H1 (cell line): ENCODE measurements around the gene NUP188. TPM values are rescaled to one million over a fixed set of nuclear protein-coding genes. Genes with fewer than 3 reads are reported as not detected.

Source experiments
- CTCF ChIA-PET: fragments of 300-600 bp; sonication (Branson Sonifier 250); formaldehyde crosslinking; loops from one replicate; lab custom pipeline; 2021; ENCODE audit not compliant: partially characterized antibody; lab: Charles Lee
- POLR2A ChIA-PET: fragments of 300-600 bp; sonication (Branson Sonifier 250); formaldehyde crosslinking; loops from one replicate; lab custom pipeline; 2021; ENCODE audit warnings: inconsistent platforms; ENCODE audit not compliant: partially characterized antibody; lab: Charles Lee
- DNase-seq, 2 experiments: peaks; one replicate each; pipeline versions ENCODE4 v3.0.0 to v3.0.0-alpha.2; 2010 to 2022; ENCODE audit warnings: low spot score in 2 of 2, low read depth in 1 of 2, mixed read lengths in 1 of 2
- FAIRE-seq: peaks from 2 replicates; lab custom pipeline; 2011; peaks lifted over from hg19 to GRCh38; lab: Jason Lieb, UNC
- H2AFZ ChIP-seq: 2 replicates; pipeline ENCODE4 v1.8.1; 2012; ENCODE audit warnings: low read length, inconsistent platforms
- H2AK5ac ChIP-seq: 2 replicates; pipeline ENCODE4 v1.6.1; 2013; ENCODE audit warnings: low read depth, low read length
- H2BK120ac ChIP-seq: replicated peaks from 2 replicates; pipeline ENCODE3; 2013; ENCODE audit warnings: low read depth, low read length, inconsistent platforms
- H2BK12ac ChIP-seq: 2 replicates; pipeline ENCODE4 v1.6.1; 2013; ENCODE audit warnings: low read depth, low read length
- H2BK15ac ChIP-seq: 2 replicates; pipeline ENCODE4 v1.6.1; 2013; ENCODE audit warnings: low read length
- H2BK20ac ChIP-seq: 2 replicates; pipeline ENCODE4 v1.6.1; 2013; ENCODE audit warnings: low read length
- H2BK5ac ChIP-seq: 2 replicates; pipeline ENCODE4 v1.6.1; 2013; ENCODE audit warnings: low read depth, low read length
- H3K14ac ChIP-seq: 2 replicates; pipeline ENCODE4 v1.6.1; 2013; ENCODE audit warnings: inconsistent platforms; ENCODE audit not compliant: insufficient read length
- H3K18ac ChIP-seq: 2 replicates; pipeline ENCODE4 v1.6.1; 2013; ENCODE audit warnings: low read length; ENCODE audit errors: extremely low read depth
- H3K23ac ChIP-seq: 2 replicates; pipeline ENCODE4 v1.6.1; 2013; ENCODE audit warnings: inconsistent platforms; ENCODE audit not compliant: insufficient read length
- H3K23me2 ChIP-seq: 2 replicates; pipeline ENCODE4 v1.6.1; 2013; ENCODE audit warnings: low read depth, low read length
- H3K27ac ChIP-seq: 2 replicates; pipeline ENCODE4 v1.6.1; 2011; ENCODE audit warnings: low read depth, low read length, inconsistent platforms
- H3K27me3 ChIP-seq, 4 experiments: replicated peaks in 1 of 4; 1 replicate in 1 of 4; 2 replicates in 3 of 4; pipeline versions ENCODE4 v1.6.1 to v1.8.1; 2011 to 2013; ENCODE audit warnings: low read length in 3 of 4, mild to moderate bottlenecking in 3 of 4, inconsistent platforms in 2 of 4, mixed read lengths in 2 of 4, moderate library complexity in 1 of 4; ENCODE audit not compliant: control insufficient read depth in 3 of 4, insufficient read depth in 3 of 4; ENCODE audit errors: extremely low read depth in 1 of 4
- H3K36me3 ChIP-seq, 4 experiments: 2 replicates each; pipeline versions ENCODE4 v1.6.1 to v1.8.1; 2011 to 2013; ENCODE audit warnings: mild to moderate bottlenecking in 4 of 4, low read length in 3 of 4, moderate library complexity in 2 of 4, control low read depth in 1 of 4, inconsistent platforms in 1 of 4; ENCODE audit not compliant: insufficient read depth in 4 of 4, control insufficient read depth in 2 of 4
- H3K4ac ChIP-seq: replicated peaks from 2 replicates; pipeline ENCODE3; 2013; ENCODE audit warnings: low read length, low read depth, mixed read lengths, inconsistent platforms; ENCODE audit not compliant: insufficient read length
- H3K4me1 ChIP-seq, 4 experiments: replicated peaks in 1 of 4; 1 replicate in 1 of 4; 2 replicates in 3 of 4; pipeline versions ENCODE4 v1.6.1 to v1.8.1; 2011 to 2013; ENCODE audit warnings: low read length in 3 of 4, inconsistent platforms in 2 of 4, mixed read lengths in 1 of 4; ENCODE audit not compliant: insufficient read depth in 4 of 4, control insufficient read depth in 3 of 4
- H3K4me2 ChIP-seq, 2 experiments: 2 replicates each; pipeline versions ENCODE4 v1.6.1 to v1.8.1; 2011 to 2013; ENCODE audit warnings: low read depth in 2 of 2, low read length in 2 of 2, control low read depth in 1 of 2, inconsistent platforms in 1 of 2, mild to moderate bottlenecking in 1 of 2; ENCODE audit not compliant: insufficient read depth in 1 of 2
- H3K4me3 ChIP-seq, 4 experiments: fragments of 200-600, 300-600 bp in 1 of 4; sonication (generic), shearing (Covaris generic), sonication (Bioruptor Twin) in 1 of 4; 2 replicates each; pipeline versions ENCODE4 v1.5.1 to v1.8.1; 2011 to 2016; ENCODE audit warnings: low read length in 4 of 4, low read depth in 3 of 4, control low read depth in 2 of 4, inconsistent platforms in 2 of 4, mild to moderate bottlenecking in 2 of 4, mixed read lengths in 1 of 4, moderate library complexity in 1 of 4; ENCODE audit not compliant: insufficient read depth in 2 of 4; ENCODE audit errors: extremely low read depth in 1 of 4
- H3K56ac ChIP-seq: replicated peaks from 2 replicates; pipeline ENCODE3; 2013; ENCODE audit warnings: low read depth, mild to moderate bottlenecking, mixed read lengths, low read length, inconsistent platforms; ENCODE audit not compliant: insufficient read length
- H3K79me1 ChIP-seq: 2 replicates; pipeline ENCODE4 v1.6.1; 2013; ENCODE audit warnings: low read depth, low read length, control low read depth
- H3K79me2 ChIP-seq, 2 experiments: 2 replicates each; pipeline versions ENCODE4 v1.6.1 to v1.8.1; 2012 to 2013; ENCODE audit warnings: low read length in 2 of 2, mild to moderate bottlenecking in 2 of 2, inconsistent platforms in 1 of 2; ENCODE audit not compliant: insufficient read depth in 2 of 2, control insufficient read depth in 1 of 2
- H3K9ac ChIP-seq, 4 experiments: replicated peaks in 1 of 4; 1 replicate in 1 of 4; 2 replicates in 3 of 4; pipeline versions ENCODE4 v1.6.1 to v1.8.1; 2011 to 2013; ENCODE audit warnings: low read depth in 3 of 4, low read length in 3 of 4, control low read depth in 2 of 4, mild to moderate bottlenecking in 2 of 4, moderate library complexity in 2 of 4, inconsistent platforms in 1 of 4; ENCODE audit errors: extremely low read depth in 1 of 4
- H3K9me3 ChIP-seq, 2 experiments: 2 replicates each; pipeline versions ENCODE4 v1.6.1 to v1.8.1; 2012 to 2013; ENCODE audit warnings: mild to moderate bottlenecking in 2 of 2, moderate library complexity in 2 of 2, control low read depth in 1 of 2, inconsistent platforms in 1 of 2, low read depth in 1 of 2, low read length in 1 of 2, mixed read lengths in 1 of 2; ENCODE audit not compliant: insufficient read depth in 2 of 2
- H4K20me1 ChIP-seq, 2 experiments: replicated peaks in 1 of 2; 2 replicates each; pipeline versions ENCODE3 to v1.8.1; 2011 to 2013; ENCODE audit warnings: inconsistent platforms in 2 of 2, low read length in 2 of 2, mild to moderate bottlenecking in 1 of 2; ENCODE audit not compliant: insufficient read depth in 2 of 2, control insufficient read depth in 1 of 2
- H4K5ac ChIP-seq: 2 replicates; pipeline ENCODE4 v1.6.1; 2013; ENCODE audit warnings: low read length, low read depth, mixed read lengths, inconsistent platforms; ENCODE audit not compliant: insufficient read length
- H4K8ac ChIP-seq: 2 replicates; pipeline ENCODE4 v1.8.0; 2013; ENCODE audit warnings: mild to moderate bottlenecking, moderate library complexity, low read length, inconsistent platforms; ENCODE audit not compliant: insufficient read depth; ENCODE audit errors: extremely low read depth
- H4K91ac ChIP-seq: replicated peaks from 2 replicates; pipeline ENCODE3; 2013; ENCODE audit warnings: low read length, mixed read lengths, inconsistent platforms; ENCODE audit not compliant: insufficient read length
- BACH1 ChIP-seq: IDR thresholded peaks from 2 replicates; pipeline ENCODE4 v1.6.1; 2012; ENCODE audit warnings: low read length, improper control_type of control experiment
- BRCA1 ChIP-seq: IDR thresholded peaks from 2 replicates; pipeline ENCODE4 v1.6.1; 2012; ENCODE audit warnings: low read depth, low read length, improper control_type of control experiment
- GTF2F1 ChIP-seq: IDR thresholded peaks from 2 replicates; pipeline ENCODE4 v1.6.1; 2012; ENCODE audit warnings: low read depth, low read length, improper control_type of control experiment, borderline replicate concordance
- HDAC6 ChIP-seq: IDR thresholded peaks from one replicate; pipeline ENCODE4 v1.7.1; 2012; ENCODE audit warnings: low read depth, mild to moderate bottlenecking, inconsistent platforms, low read length, moderate library complexity
- NANOG ChIP-seq: IDR thresholded peaks from 2 replicates; pipeline ENCODE4 v1.6.1; 2011; ENCODE audit warnings: low read length, low read depth, mild to moderate bottlenecking, inconsistent platforms; ENCODE audit not compliant: insufficient read depth, poor library complexity, severe bottlenecking
- NRF1 ChIP-seq: IDR thresholded peaks from 2 replicates; pipeline ENCODE4 v1.6.1; 2011; ENCODE audit warnings: mild to moderate bottlenecking, low read depth, low read length, improper control_type of control experiment
- PHF8 ChIP-seq: fragments of 200-600 bp; sonication (generic); conservative IDR thresholded peaks from 2 replicates; pipeline ENCODE4 v1.7.1; 2012; ENCODE audit warnings: low read depth, mild to moderate bottlenecking, inconsistent platforms, low read length, moderate library complexity
- POU5F1 ChIP-seq: IDR thresholded peaks from 2 replicates; pipeline ENCODE4 v1.6.1; 2011; ENCODE audit warnings: low read depth, mild to moderate bottlenecking, low read length, moderate library complexity
- SIRT6 ChIP-seq: IDR thresholded peaks from one replicate; pipeline ENCODE4 v1.7.1; 2012; ENCODE audit warnings: low read length, inconsistent platforms
- SIX5 ChIP-seq: IDR thresholded peaks from 2 replicates; pipeline ENCODE4 v1.6.1; 2011; ENCODE audit warnings: mild to moderate bottlenecking, low read depth, low read length
- SP1 ChIP-seq: IDR thresholded peaks from 2 replicates; pipeline ENCODE4 v1.6.1; 2011; ENCODE audit warnings: low read depth, low read length
- SUZ12 ChIP-seq: fragments of 200-600 bp; sonication (generic); IDR thresholded peaks from 2 replicates; pipeline ENCODE4 v1.6.1; 2012; ENCODE audit warnings: mild to moderate bottlenecking, inconsistent platforms, low read length, moderate library complexity, mixed read lengths
- WGBS, 2 experiments: shearing (Covaris generic) in 1 of 2; methylation state at CpG; one replicate each; pipeline versions ENCODE4 v1.1.6 to v1.1.7; 2013 to 2015; ENCODE audit warnings: low lambda C conversion rate in 2 of 2, mixed read lengths in 2 of 2, inconsistent platforms in 1 of 2, low coverage in 1 of 2, missing lambda C conversion rate in 1 of 2; ENCODE audit not compliant: insufficient replicate concordance in 2 of 2, insufficient coverage in 1 of 2, insufficient read length in 1 of 2; ENCODE audit errors: extremely low coverage in 1 of 2, missing lambda C conversion rate in 1 of 2; 5-methylcytosine and 5-hydroxymethylcytosine counted together
- polyA plus RNA-seq, 7 experiments: library from polyadenylated mRNA; depleted of rRNA in 3 of 7; stranded (reverse) in 5 of 7; unstranded in 2 of 7; fragments of >200 nt in 5 of 7; fragments of 200-250 nt in 2 of 7; gene quantifications; 1 replicate in 5 of 7; 2 replicates in 1 of 7; 4 replicates in 1 of 7; pipeline versions ENCODE4 v1.2.1 to v1.2.3, GENCODE V29; 2011 to 2013; ENCODE audit warnings: missing spikeins in 2 of 7, mixed read lengths in 2 of 7
- total RNA-seq: library from RNA; stranded (reverse); fragmentation: NEBNext Ultra II Directional; extraction: Animal tissue kit (Norgen Biotek cat#: 25700); gene quantifications from 2 replicates; pipeline ENCODE4 v1.2.1, GENCODE V29; 2021

NUP188 gene
- total and polyA plus RNA-seq, 2 of the 8 experiments (the other 6 are each of a cell fraction or from before 2014, with no cell fraction given) = 90.1 to 111 TPM

GRCh38 chr9:128901379-128901778 lies 46.1 kb upstream of the NUP188 start:
- H3K27me3 ChIP-seq = no peaks in the 10 kb centered on the region
- POLR2A ChIA-PET = interaction anchor here (0.7 to 1.6 kb wide), 5 partner anchors 13 to 57 kb away, joined by 3 to 4 read pairs (median 3); no protein-coding TSS in a partner anchor

More at GRCh38 chr9:128901379-128901778, 46.1 kb upstream of the NUP188 start:
- H3K18ac ChIP-seq = no peak overlapping the region
- no peak overlapping the region for H4K8ac ChIP-seq
- H4K91ac ChIP-seq = no peak overlapping the region
- H3K56ac ChIP-seq = no peak overlapping the region
- H2BK20ac ChIP-seq = no peak overlapping the region
- peaks cover 13% of the 10 kb centered on the region for H3K79me1 ChIP-seq
- H2AK5ac ChIP-seq = no peak overlapping the region
- peaks cover 7 to 12% of the 10 kb centered on the region in 2 experiments for H4K20me1 ChIP-seq
- no peak overlapping the region for H3K9ac ChIP-seq
- no peak overlapping the region for H3K4ac ChIP-seq
- DNase-seq (no peak), FAIRE-seq (no peak)
- CTCF ChIA-PET = interaction anchor here (0.6 to 1.0 kb wide), 2 partner anchors 24 to 100 kb away, joined by 3 to 4 read pairs; no protein-coding TSS in a partner anchor
- peaks cover 3 to 65% of the 10 kb centered on the region in 2 experiments; a peak in 3 of 4 replicates for H3K79me2 ChIP-seq
- no peak overlapping the region for H2BK15ac ChIP-seq
- H3K36me3 ChIP-seq = peaks cover 0 to 13% (median 2%) of the 10 kb centered on the region in 4 experiments; a peak in 4 of 8 replicates
- TF ChIP-seq BRCA1 = no peak
- TF ChIP-seq NRF1 = no peak
- TF ChIP-seq PHF8 = no peak
- TF ChIP-seq SP1 = no peak
- no peak for TF ChIP-seq SIX5
- no peak for TF ChIP-seq HDAC6
- TF ChIP-seq NANOG = no peak
- no peak for TF ChIP-seq GTF2F1
- TF ChIP-seq SIRT6 = no peak
- TF ChIP-seq POU5F1 = no peak
- no peak for TF ChIP-seq BACH1
- no peak for TF ChIP-seq SUZ12
- H3K23me2 ChIP-seq = no peaks in the 10 kb centered on the region
- no peak overlapping the region for H3K23ac ChIP-seq
- WGBS, 2 experiments = 94% methylated on average over 7 of the region's 7 CpGs; no CpG with 5 or more reads in 1 of the 2 experiments
- H2BK12ac ChIP-seq = no peak overlapping the region
- H4K5ac ChIP-seq = no peak overlapping the region
- H3K4me2 ChIP-seq = no peak overlapping the region
- no peak overlapping the region for H2BK120ac ChIP-seq
- H3K9me3 ChIP-seq = no peaks in the 10 kb centered on the region
- no peak overlapping the region for H2BK5ac ChIP-seq
- no peak overlapping the region for H3K14ac ChIP-seq
- H3K4me1 ChIP-seq = peaks cover 0 to 4% (median 0%) of the 10 kb centered on the region in 4 experiments; a peak in 1 of 7 replicates
- H3K27ac ChIP-seq = no peak overlapping the region
- H2AFZ ChIP-seq = no peak overlapping the region
- H3K4me3 ChIP-seq = no peak overlapping the region
